EH (cell line): ENCODE data around the gene ERFL.
"Not testable (repeated sequence)": the region's sequence is repeated elsewhere in the genome, so short reads cannot be mapped to it uniquely, and the experiment has no call there.

ENCODE experiments used
- DNase-seq: peaks from one replicate; pipeline ENCODE4 v3.0.0-alpha.2; 2015; ENCODE audit warnings: low read depth

Gene ERFL

DNA sequence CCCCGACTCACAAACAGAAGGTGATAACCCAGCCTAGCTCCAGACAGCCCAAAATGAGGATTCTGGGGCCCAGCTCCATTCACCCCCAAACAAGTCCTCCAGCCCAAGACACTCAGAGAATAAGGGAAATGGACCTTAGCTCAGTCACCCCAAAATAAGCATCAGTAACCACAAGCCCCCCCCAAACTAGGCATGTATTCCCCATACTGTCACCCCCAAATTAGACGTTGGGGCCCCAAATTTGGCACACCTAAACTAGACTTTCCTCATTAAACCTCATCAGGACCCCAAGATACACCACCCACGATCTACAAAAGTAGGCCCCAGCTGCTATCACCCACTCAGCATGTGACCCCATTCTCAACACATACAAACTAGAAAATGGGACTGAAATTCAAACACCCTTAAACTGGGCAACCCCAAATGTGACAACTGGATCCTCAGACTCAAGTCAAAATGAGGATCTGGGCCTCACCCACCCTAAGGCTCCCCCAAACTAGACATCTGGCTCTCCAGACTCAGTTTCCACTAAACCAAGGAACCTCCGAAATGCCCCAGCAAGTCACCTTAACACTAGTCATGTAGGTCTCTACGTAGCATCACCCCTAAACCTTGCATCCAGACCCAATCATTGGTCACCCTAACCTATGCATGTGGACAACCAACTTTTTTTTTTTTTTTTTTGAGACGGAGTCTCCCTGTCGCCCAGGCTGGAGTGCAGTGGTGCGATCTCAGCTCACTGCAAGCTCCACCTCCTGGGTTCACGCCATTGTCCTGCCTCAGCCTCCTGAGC, 13.4 kb upstream of the ERFL start:
- DNase-seq, result no peak

DNA sequence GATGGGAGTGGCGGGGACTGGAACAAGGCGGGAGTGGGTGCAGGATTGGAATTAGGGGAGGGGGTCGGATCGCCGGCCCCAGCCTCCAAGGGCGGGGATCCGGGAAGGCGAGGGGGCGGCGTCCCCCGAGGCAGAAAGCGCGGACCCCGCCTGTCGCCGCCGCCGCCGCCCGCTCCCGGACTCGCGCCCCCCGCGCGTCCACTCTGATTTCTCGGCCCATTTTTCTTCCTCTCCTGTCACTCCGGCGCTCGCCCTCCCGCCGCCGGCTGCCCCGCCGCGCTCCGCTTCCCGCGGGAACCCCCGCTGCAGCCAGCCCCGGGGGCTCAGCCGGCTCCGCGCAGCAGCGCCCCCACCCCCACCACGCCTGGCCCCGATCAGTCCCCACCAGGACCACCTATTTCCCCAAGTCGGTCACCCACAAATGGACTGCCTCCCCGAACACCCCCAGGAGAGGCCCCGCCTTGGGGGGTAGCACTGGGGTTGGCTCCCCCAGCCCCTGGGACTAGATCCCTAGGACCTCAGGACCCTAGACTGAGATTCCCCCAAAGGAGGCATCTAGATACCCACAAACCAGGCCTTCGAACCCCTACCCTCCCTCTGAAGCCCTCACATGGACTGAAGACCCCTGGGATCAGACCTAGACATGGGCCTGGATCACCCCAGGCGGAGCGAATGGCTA, 12.6 kb upstream of the ERFL start:
- no peak for DNase-seq

GRCh38 chr19:41939861-41940730, 11.8 kb upstream of the ERFL start:
- DNase-seq, result peak; percentile 29

DNA sequence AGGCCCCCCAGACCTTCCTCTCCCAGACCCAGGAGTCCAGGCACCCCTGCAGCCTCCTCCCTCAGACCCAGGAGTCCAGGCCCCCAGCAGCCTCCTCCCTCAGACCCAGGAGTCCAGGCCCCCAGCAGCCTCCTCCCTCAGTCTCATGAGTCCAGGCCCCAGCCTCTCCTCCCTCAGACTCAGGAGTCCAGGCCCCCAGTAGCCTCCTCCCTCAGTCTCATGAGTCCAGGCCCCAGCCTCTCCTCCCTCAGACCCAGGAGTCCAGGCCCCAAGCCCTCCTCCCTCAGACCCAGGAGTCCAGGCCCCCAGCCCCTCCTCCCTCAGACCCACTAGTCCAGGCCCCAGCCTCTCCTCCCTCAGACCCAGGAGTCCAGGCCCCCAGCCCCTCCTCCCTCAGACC, 11.0 kb upstream of the ERFL start:
- DNase-seq, result not testable (repeated sequence)

- no peak for DNase-seq
Observed at GRCh38 chr19:41937525-41938468, 9.5 kb upstream of the ERFL start.

DNA sequence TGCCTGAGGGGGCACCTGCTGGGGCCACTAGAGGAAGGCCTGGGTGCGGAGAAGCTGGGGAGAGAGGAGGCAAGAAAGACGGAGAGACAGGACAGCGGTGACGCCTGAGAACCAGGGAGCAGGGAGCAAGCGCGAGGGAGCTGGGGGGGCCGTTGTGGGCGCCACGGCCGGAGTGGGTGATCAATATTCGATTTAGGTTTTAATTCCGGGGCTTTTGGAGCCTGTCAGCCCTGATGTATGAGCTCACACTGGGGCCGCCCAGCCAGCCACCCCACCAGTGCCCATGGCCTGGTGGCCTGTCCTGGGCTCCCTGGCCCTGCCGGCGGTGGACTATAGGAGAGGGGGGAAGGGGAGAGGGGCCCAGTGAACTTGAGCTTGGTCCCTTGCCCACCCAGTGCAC, 8.7 kb upstream of the ERFL start:
- DNase-seq, result no peak

GRCh38 chr19:41936416-41936850, 8.2 kb upstream of the ERFL start:
- DNase-seq, result no peak

DNA sequence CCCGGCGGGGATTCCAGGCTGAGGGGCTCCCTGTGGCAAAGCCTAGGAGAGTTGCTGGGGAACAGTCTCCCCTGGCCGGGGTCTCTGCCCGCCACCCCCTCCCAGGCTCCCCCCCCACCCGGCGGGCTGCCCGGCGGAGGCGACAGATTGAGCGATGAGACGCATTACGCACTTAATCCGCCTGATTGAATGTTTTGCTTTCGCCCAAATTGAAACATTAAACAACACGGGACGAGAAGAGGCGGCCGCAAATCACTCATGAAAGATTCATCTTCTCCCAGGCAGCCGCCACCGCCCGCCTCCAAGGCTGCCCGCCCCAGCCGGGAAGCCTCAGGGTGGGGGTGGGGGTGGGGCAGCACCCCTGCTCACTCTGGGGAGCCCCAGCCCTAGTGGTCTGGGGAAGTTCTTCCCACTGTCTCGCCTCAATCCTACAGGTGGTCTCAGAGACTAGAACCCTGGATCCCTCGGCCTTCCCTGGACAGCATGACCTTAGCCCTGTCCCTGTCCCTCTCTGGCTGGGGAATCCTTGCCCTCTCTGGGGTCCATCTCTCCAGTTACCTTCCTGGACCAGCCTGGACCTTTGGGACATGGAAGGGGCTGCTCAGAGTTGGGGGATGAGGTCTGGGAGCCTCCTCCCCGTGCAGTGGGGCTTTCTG, 7.6 kb upstream of the ERFL start:
- no peak for DNase-seq

- DNase-seq, result peak; percentile 59
Observed at GRCh38 chr19:41934849-41935374, 6.7 kb upstream of the ERFL start.

DNA sequence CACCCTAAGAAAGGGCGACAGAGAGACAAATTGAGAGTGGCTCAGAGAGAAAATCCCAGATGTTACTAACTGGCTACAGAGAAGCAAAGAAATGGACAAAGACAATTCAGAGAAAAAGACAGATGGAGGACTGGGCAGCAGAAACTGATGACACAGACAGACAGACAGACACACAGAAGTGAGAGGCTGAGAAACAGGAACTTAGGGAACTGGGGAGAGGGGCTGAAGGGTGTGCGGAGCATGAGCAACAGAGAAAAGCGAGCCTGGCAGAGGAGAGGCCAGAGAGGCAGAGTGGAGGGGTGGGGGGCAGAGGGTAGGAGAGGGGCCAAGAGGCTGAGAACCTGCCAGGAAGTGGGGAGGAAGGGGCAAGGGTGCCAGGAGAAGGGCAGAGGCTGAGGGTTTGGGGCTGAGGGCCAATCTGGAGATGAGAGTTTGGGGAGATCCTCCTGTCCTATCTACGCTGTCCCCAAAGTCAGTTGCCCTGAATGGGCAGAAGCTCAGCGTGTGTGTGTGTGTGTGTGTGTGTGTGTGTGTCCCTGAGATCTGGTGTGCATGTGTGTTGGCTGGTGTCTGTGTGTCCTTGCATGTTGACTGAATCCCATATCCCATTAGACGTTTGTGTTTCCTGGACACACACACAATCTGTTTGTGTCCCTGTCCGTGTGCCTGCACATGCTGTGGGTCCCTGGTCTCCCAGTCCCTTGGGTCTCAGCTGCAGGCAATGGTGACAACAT, 5.6 kb upstream of the ERFL start:
- no peak for DNase-seq

DNA sequence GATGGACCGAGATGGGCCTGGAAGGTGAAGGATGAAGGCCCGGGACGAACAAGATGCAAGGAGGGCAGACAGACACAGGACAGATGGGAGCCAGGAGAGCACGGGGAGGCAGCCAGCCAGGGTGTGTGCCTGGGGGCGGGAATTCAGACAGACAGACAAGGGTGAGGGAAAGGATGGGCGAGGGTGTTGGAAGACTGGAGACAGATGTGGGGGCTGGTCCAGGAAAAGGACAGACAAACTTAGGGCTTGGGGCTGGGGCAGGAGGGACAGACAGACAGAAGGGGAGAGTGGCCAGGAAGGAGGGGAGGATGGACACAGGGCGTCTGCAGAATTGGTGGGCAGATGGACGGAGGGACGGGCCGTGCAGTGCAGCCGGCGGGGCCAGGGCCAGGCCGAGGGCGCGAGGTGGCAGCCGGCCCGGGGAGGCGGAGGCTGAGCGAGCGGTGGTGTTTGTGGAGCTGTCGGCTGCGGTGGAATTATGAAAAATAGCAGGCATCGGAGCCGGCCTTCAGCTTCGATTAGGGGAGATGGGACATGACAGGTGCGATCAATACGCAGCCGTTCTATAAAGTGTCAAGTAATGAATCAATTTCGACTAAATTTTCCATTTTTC, 4.6 kb upstream of the ERFL start:
- DNase-seq, result no peak

GRCh38 chr19:41932259-41932719, 4.0 kb upstream of the ERFL start:
- no peak for DNase-seq

- no peak for DNase-seq
Observed at GRCh38 chr19:41930926-41931592, 2.8 kb upstream of the ERFL start.

- DNase-seq, result no peak
Observed at GRCh38 chr19:41930322-41930722, 2.1 kb upstream of the ERFL start.

GRCh38 chr19:41929536-41930071, 1.4 kb upstream of the ERFL start:
- DNase-seq, result no peak

DNA sequence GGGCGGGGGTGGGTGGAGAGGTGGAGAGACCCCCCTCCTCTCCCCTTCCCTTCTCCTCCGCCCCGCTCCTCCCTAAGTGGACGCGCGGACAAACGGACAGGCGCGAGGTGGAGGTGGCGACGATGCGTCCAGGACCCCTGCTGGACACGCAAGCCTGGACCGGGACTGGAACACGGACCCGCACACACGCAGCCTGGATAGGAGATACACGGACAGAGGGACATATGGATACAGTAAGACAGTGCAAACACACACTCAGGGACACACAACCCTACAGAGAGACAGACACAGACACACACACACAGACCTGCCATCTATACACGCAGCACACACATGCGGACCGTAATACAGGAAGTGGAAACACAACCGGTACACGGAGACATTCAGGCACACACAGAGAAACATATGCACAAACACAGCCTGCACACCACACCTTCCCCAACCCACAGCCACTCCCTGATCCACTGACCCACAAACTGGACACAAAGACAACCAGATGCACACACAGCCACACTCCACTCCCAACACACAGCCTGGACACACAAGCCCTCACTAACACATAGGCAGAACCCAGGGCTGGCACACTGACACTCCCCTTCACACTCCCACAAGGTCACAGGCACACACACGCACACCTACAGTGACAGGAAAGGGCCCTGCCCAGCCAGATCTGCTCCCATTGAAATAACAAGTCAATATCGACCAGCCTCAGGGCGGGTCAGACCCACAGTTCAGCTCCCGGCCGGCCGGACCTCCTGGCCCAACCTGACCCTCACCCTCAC, 696 bp upstream of the ERFL start:
- DNase-seq, result no peak

DNA sequence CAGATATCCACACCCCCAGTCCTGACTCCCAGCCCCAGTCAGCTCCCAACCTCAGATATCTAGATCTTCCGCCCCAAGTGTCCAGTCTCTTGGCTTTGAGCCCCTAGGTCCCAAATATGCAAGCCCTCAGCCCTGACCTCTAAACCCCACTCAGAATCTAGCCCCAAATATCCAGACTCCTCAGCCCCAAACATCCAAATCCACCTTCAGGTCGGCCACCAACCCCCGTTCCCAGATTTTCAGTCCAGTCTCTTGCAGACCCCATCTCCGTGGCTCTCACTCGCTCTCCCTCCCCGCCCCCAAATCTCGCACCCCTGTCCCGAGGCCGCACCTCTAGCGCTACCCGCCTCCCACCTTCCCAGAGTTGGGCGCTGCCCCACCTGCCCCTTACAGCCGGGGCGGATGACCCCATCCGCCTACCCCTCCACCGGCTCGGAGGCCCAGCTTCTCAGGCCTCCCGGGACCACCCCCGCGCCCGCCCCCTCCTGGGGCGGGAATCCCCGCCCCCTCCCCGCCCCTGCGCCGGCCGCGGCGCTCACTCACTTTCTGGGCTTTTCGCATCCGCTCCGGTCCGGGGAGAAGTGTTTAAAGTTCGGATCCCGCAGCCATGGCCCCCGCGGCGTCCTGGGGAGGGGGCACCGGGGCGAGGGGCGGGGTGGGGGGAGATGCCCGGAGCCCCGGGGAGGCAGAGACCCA, 604 bp downstream of the ERFL start:
- no peak for DNase-seq
